Psoas muscle (tissue), 8 donors: Measurements from ENCODE around the gene ZCCHC3. TPM values are rescaled to one million over a fixed set of nuclear protein-coding genes. Genes with fewer than 3 reads are reported as not detected.

Experiments
- ATAC-seq, 4 donors: fragments of 200-7000 bp; cut with Tn5 transposase; one replicate each; pipeline ENCODE4 v1.9.1; 2020; ENCODE audit warnings: moderate library complexity in 3 of 4, mild to moderate bottlenecking in 2 of 4
- DNase-seq, 2 donors: peaks; one replicate each; pipeline ENCODE4 v3.0.0-alpha.2; 2020
- H3K27ac ChIP-seq: fragments of 200-600 bp; one replicate; pipeline ENCODE4 v1.8.0; 2022
- H3K27me3 ChIP-seq, 3 donors: fragments of 200-600 bp in 1 of 3; one replicate each; pipeline versions ENCODE4 v1.6.1 to v1.8.0; 2013 to 2022; ENCODE audit warnings: low read length in 2 of 3, mild to moderate bottlenecking in 2 of 3, moderate library complexity in 1 of 3; ENCODE audit not compliant: insufficient read depth in 3 of 3
- H3K36me3 ChIP-seq, 2 donors: fragments of 200-600 bp in 1 of 2; one replicate each; pipeline versions ENCODE4 v1.6.1 to v1.8.0; 2013 to 2022; ENCODE audit warnings: low read depth in 1 of 2, mild to moderate bottlenecking in 1 of 2, moderate library complexity in 1 of 2; ENCODE audit not compliant: insufficient read depth in 1 of 2
- H3K4me1 ChIP-seq: fragments of 200-600 bp; one replicate; pipeline ENCODE4 v1.8.0; 2022
- H3K4me3 ChIP-seq: fragments of 200-600 bp; one replicate; pipeline ENCODE4 v1.8.0; 2022; ENCODE audit warnings: mild to moderate bottlenecking
- H3K9me3 ChIP-seq: fragments of 200-600 bp; one replicate; pipeline ENCODE4 v1.8.0; 2022
- CTCF ChIP-seq: fragments of 200-600 bp; IDR thresholded peaks from one replicate; pipeline ENCODE4 v1.8.0; 2022; ENCODE audit warnings: antibody characterized with exemption
- WGBS, 3 donors: extraction: QIAGEN DNeasy Blood & Tissue Kit; methylation state at CpG; one replicate each; pipeline versions ENCODE4 v1.1.6 to v1.1.7; 2013; 5-methylcytosine and 5-hydroxymethylcytosine counted together
- intact Hi-C, 2 donors: fragments of 100-400 bp; cut with DNase I; formaldehyde crosslinking; loops; one replicate each; pipeline versions ENCODE4 v1.11.0 to v1.14.2; 2022
- polyA plus RNA-seq, 3 donors: library from polyadenylated mRNA; stranded (reverse); fragments of 200-250 nt; gene quantifications; one replicate each; pipeline ENCODE4 v1.2.3, GENCODE V29; 2013
- total RNA-seq, 4 donors: library from RNA; stranded (reverse); fragmentation: NEBNext Ultra II Directional in 2 of 4; extraction: Animal tissue kit (Norgen Biotek cat#: 25700) in 2 of 4; gene quantifications; one replicate each; pipeline versions ENCODE4 v1.2.1 to v1.2.4, GENCODE V29; 2021 to 2023
- donor health status: healthy with polysubstance abuse.
- donor health status: DM: no; HTN: no; CAD: no; lungs with moderate emphysema.
- donor health status: Bipolar disorder and iron deficiency.
- donor health status: healthy.
- donor health status: DM: yes; HTN: yes; CAD: no.
- donor health status: DM: no; HTN: no; CAD: no.
- donor health status: DM: no; HTN: no; CAD: no.
- donor health status: DM: yes; HTN: yes; CAD: no.

The ZCCHC3 gene
- total and polyA plus RNA-seq, 7 donors = 6.8 to 10.2 (median 9.3) TPM

GRCh38 chr20:347640-348484, 50.5 kb downstream of the ZCCHC3 start:
- H3K36me3 ChIP-seq = no peaks in the 10 kb centered on the region
- peak; percentile 88 to 91 for DNase-seq
- peaks cover 0 to 2% (median 0%) of the 10 kb centered on the region in 3 donors for H3K27me3 ChIP-seq
- peak overlapping the region; percentile 71 for H3K27ac ChIP-seq
- intact Hi-C loops = no loop called here
- no peaks in the 10 kb centered on the region for H3K4me1 ChIP-seq
- H3K4me3 ChIP-seq = peak overlapping the region; percentile 83
- peak; percentile 73 to 86 (median 78) for ATAC-seq
- no peaks in the 10 kb centered on the region for H3K9me3 ChIP-seq
- TF ChIP-seq CTCF = no peak
- 1% methylated on average over 60 to 61 of the region's 61 CpGs for WGBS, 3 donors

- TF ChIP-seq CTCF = no peak
- Histone ChIP-seq H3K36me3 (no peaks in the 10 kb centered on the region), H3K27me3 (peaks cover 0 to 2% (median 0%) of the 10 kb centered on the region in 3 donors), H3K27ac (no peak overlapping the region), H3K4me3 (no peak overlapping the region), H3K9me3 (no peaks in the 10 kb centered on the region), H3K4me1 (no peaks in the 10 kb centered on the region)
- intact Hi-C loops = no loop called here
- 92% methylated on average over 19 of the region's 19 CpGs for WGBS, 3 donors
- ATAC-seq = no peak
- DNase-seq = no peak
These were observed 51.8 kb downstream of the ZCCHC3 start for GRCh38 chr20:348972-349841.

Other genes starting within 250 kb of the ZCCHC3 start
- gene DEFB125, start 209.9 kb upstream of the ZCCHC3 start, total RNA-seq = not detected
- not detected for gene DEFB125, start 209.9 kb upstream of the ZCCHC3 start, polyA plus RNA-seq
- gene DEFB126, start 155.0 kb upstream of the ZCCHC3 start, total RNA-seq = not detected
- gene DEFB126, start 155.0 kb upstream of the ZCCHC3 start, polyA plus RNA-seq = not detected
- not detected for gene DEFB127, start 140.1 kb upstream of the ZCCHC3 start, total RNA-seq
- gene DEFB127, start 140.1 kb upstream of the ZCCHC3 start, polyA plus RNA-seq = not detected
- gene DEFB128, start 107.9 kb upstream of the ZCCHC3 start, total RNA-seq = not detected
- not detected for gene DEFB128, start 107.9 kb upstream of the ZCCHC3 start, polyA plus RNA-seq
- not detected for gene DEFB129, start 70.3 kb upstream of the ZCCHC3 start, total RNA-seq
- gene DEFB129, start 70.3 kb upstream of the ZCCHC3 start, polyA plus RNA-seq = not detected
- gene DEFB132, start 39.8 kb upstream of the ZCCHC3 start, total RNA-seq = not detected
- not detected for gene DEFB132, start 39.8 kb upstream of the ZCCHC3 start, polyA plus RNA-seq
- gene C20orf96, start 6.8 kb upstream of the ZCCHC3 start, total RNA-seq = 1 to 10 TPM; 1.0 to 2.1 (median 1.5) TPM
- 1 to 10 TPM; 1.3 to 2.1 (median 1.9) TPM for gene C20orf96, start 6.8 kb upstream of the ZCCHC3 start, polyA plus RNA-seq
- 1 to 10 TPM; 1.2 to 5.7 (median 5.2) TPM for gene SOX12, start 28.0 kb downstream of the ZCCHC3 start, total RNA-seq
- gene SOX12, start 28.0 kb downstream of the ZCCHC3 start, polyA plus RNA-seq = 1 to 10 TPM; 1.9 to 3.6 (median 2.3) TPM
- gene NRSN2, start 49.5 kb downstream of the ZCCHC3 start, total RNA-seq = 1 to 10 TPM; 3.0 to 5.0 (median 3.9) TPM
- gene NRSN2, start 49.5 kb downstream of the ZCCHC3 start, polyA plus RNA-seq = 1 to 10 TPM; 1.6 to 3.4 (median 3.1) TPM
- gene TRIB3, start 83.2 kb downstream of the ZCCHC3 start, total RNA-seq = 1 to 10 TPM in 3 of 4 donors, under 1 TPM in 1; 0.78 to 7.7 (median 2.5) TPM
- 10 to 100 TPM in 1 of 3 donors, 1 to 10 TPM in 1, under 1 TPM in 1; 0.74 to 16.3 (median 2.1) TPM for gene TRIB3, start 83.2 kb downstream of the ZCCHC3 start, polyA plus RNA-seq
- 10 to 100 TPM; 34.1 to 50.5 (median 40.7) TPM for gene RBCK1, start 110.7 kb downstream of the ZCCHC3 start, total RNA-seq
- gene RBCK1, start 110.7 kb downstream of the ZCCHC3 start, polyA plus RNA-seq = 10 to 100 TPM; 35.8 to 52.5 (median 46.0) TPM
- gene TBC1D20, start 165.0 kb downstream of the ZCCHC3 start, total RNA-seq = 10 to 100 TPM; 23.9 to 31.4 (median 29.3) TPM
- 10 to 100 TPM; 16.6 to 29.2 (median 21.1) TPM for gene TBC1D20, start 165.0 kb downstream of the ZCCHC3 start, polyA plus RNA-seq
- 100 to 1,000 TPM; 118 to 180 (median 140) TPM for gene CSNK2A1, start 246.2 kb downstream of the ZCCHC3 start, total RNA-seq
- gene CSNK2A1, start 246.2 kb downstream of the ZCCHC3 start, polyA plus RNA-seq = 100 to 1,000 TPM in 1 of 3 donors, 10 to 100 TPM in 2; 43.9 to 122 (median 87.9) TPM